T47D (cell line): ENCODE measurements around the gene KCNT1.

Experiments
- DNase-seq, 2 experiments: peaks; one replicate each; pipeline versions ENCODE4 v3.0.0 to v3.0.0-alpha.2; 2011 to 2012; ENCODE audit warnings: low read depth in 1 of 2, low spot score in 1 of 2
- JUND ChIP-seq: IDR thresholded peaks from 2 replicates; pipeline ENCODE4 v1.6.1; 2012; ENCODE audit warnings: low read depth
- in situ Hi-C: cut with HindIII; loops from 2 replicates; pipeline ENCODE4 v1.10.0; 2016; ENCODE audit warnings: low sequenced_read_pairs, low pct_unique_long_range_greater_than_20kb

The KCNT1 gene

GRCh38 chr9:135764731-135765130, 62.7 kb downstream of the KCNT1 start:
- DNase-seq, result no peak
- in situ Hi-C loops, result no loop called here
- TF ChIP-seq JUND, result no peak

- TF ChIP-seq JUND, result no peak
- in situ Hi-C loops, result no loop called here
- DNase-seq, result no peak
Observed at GRCh38 chr9:135765416-135765815, 63.4 kb downstream of the KCNT1 start.

- in situ Hi-C loops, result no loop called here
- peak in 1 of 2 experiments; percentile 16 for DNase-seq
- TF ChIP-seq JUND, result no peak
Observed at GRCh38 chr9:135766251-135766650, 64.3 kb downstream of the KCNT1 start.

GRCh38 chr9:135766707-135767106, 64.7 kb downstream of the KCNT1 start:
- in situ Hi-C loops, result no loop called here
- TF ChIP-seq JUND, result no peak
- DNase-seq, result no peak

GRCh38 chr9:135768516-135769218, 66.7 kb downstream of the KCNT1 start:
- DNase-seq, result no peak

GRCh38 chr9:135769489-135770202, 67.7 kb downstream of the KCNT1 start:
- in situ Hi-C loops, result no loop called here
- TF ChIP-seq JUND, result no peak

More at GRCh38 chr9:135768516-135769218, 66.7 kb downstream of the KCNT1 start:
- TF ChIP-seq JUND, result no peak
- in situ Hi-C loops, result no loop called here

GRCh38 chr9:135770203-135770535, 68.2 kb downstream of the KCNT1 start:
- TF ChIP-seq JUND, result no peak
- no peak for DNase-seq
- in situ Hi-C loops, result no loop called here

More at GRCh38 chr9:135769489-135770202, 67.7 kb downstream of the KCNT1 start:
- DNase-seq, result no peak

- TF ChIP-seq JUND, result no peak
- in situ Hi-C loops, result no loop called here
- DNase-seq, result no peak
Observed at GRCh38 chr9:135770771-135771170, 68.8 kb downstream of the KCNT1 start.

- DNase-seq, result no peak
- in situ Hi-C loops, result no loop called here
- no peak for TF ChIP-seq JUND
Observed at GRCh38 chr9:135771401-135772051, 69.5 kb downstream of the KCNT1 start.

- in situ Hi-C loops, result no loop called here
- no peak for TF ChIP-seq JUND
- peak in 1 of 2 experiments; percentile 60 for DNase-seq
Observed at GRCh38 chr9:135772056-135772646, 70.2 kb downstream of the KCNT1 start.

GRCh38 chr9:135772702-135773493, 70.9 kb downstream of the KCNT1 start:
- TF ChIP-seq JUND, result no peak
- no peak for DNase-seq
- in situ Hi-C loops, result no loop called here

- in situ Hi-C loops, result no loop called here
Observed at GRCh38 chr9:135773530-135774238, 71.7 kb downstream of the KCNT1 start.

More at GRCh38 chr9:135773530-135774238, 71.7 kb downstream of the KCNT1 start:
- TF ChIP-seq JUND, result no peak
- DNase-seq, result no peak
